Vein endothelial cell (primary cell): ENCODE measurements around the gene SPARCL1. TPM values are rescaled to one million over a fixed set of nuclear protein-coding genes. Genes with fewer than 3 reads are reported as not detected.

ENCODE experiments used
- total RNA-seq: library from RNA; depleted of rRNA; stranded (reverse); fragments of >200 nt; gene quantifications from 2 replicates; pipeline ENCODE4 v1.2.3, GENCODE V29; 2012

SPARCL1 gene
- total RNA-seq: 3.6 and 4.2 TPM in 2 replicates

DNA sequence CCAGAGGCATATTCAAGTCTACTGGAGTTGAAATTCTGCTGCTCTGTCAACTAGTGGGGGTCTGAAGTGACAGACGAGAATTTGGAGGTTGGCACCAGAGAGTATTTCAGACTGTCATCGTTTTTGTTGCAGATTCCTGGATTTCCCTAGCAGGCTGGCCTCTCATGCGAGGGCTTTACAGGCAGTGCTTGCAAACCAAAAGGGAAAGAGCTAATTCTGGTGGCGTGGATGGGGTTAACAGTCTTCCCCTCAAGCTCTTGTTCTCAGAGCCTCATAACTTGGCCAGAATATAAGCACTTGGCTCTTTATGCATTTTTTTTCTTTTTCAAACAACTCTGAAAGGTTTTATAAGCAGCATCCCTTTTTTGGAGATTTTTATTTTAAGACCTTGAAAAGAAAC, at the start of gene SPARCL1:
TSS of gene SPARCL1 (minus strand) at position 190 of the 400 bp plus-strand sequence. CDS start 29,802 bp downstream, outside the sequence.

Other genes starting within 250 kb of the SPARCL1 start
- gene HSD17B13, start 206.5 kb downstream of the SPARCL1 start, total RNA-seq: under 0.01 TPM in 1 of 2 replicates, not detected in the other
- gene HSD17B11, start 138.2 kb downstream of the SPARCL1 start, total RNA-seq: 31.2 and 37.2 TPM in 2 replicates
- 12.7 and 17.3 TPM in 2 replicates for gene NUDT9, start 106.8 kb downstream of the SPARCL1 start, total RNA-seq
- not detected in 2 replicates for gene DSPP, start 79.2 kb upstream of the SPARCL1 start, total RNA-seq
- gene DMP1, start 120.9 kb upstream of the SPARCL1 start, total RNA-seq: not detected in 2 replicates